ENCODE measurements around the gene ALDH1A1. TPM values are rescaled to one million over a fixed set of nuclear protein-coding genes. Genes with fewer than 3 reads are reported as not detected.

The ALDH1A1 gene
- total and polyA plus RNA-seq, 9 of the 15 experiments (the other 6 are each of a cell fraction or from before 2014, with no cell fraction given): 1.8 to 86.3 (median 24.4) TPM

GRCh38 chr9:72950875-72951442, 1.9 kb downstream of the ALDH1A1 start:
- H3K9me1 ChIP-seq (ENCODE audit: control insufficient read depth, insufficient read depth, low read length): no peaks in the 10 kb centered on the region
- ATAC-seq (peak; percentile 75), DNase-seq (ENCODE audit: extremely low read depth in 1 of 4, low spot score in 3 of 4) (peak in 1 of 4 experiments; percentile 31), FAIRE-seq (no peak)
- peak overlapping the region; percentile 68 for H2AFZ ChIP-seq (ENCODE audit: low read depth, low read length)
- POLR2A ChIA-PET: no interaction called here
- TF ChIP-seq RBM25 (IDR thresholded peaks at IDR 0.05; ENCODE audit: low read depth, low read length, severe bottlenecking) (peak; percentile 4), AFF4 (CRISPR knock-in tag; IDR thresholded peaks at IDR 0.05) (no peak)
- H3K27ac ChIP-seq (ENCODE audit: extremely low read depth, low read depth, low read length): peak overlapping the region; percentile 35; the same call in 1 of the 3 replicates
- H3K4me3 ChIP-seq: no peak overlapping the region; the same call in 1 of the 2 replicates
- 34% methylated on average over 7 of the region's 7 CpGs for WGBS (ENCODE audit: insufficient coverage, low coverage, missing lambda C conversion rate)
- H3K36me3 ChIP-seq (ENCODE audit: control insufficient read depth, insufficient read depth, low read length): no peaks in the 10 kb centered on the region
- peaks cover 0 to 3% of the 10 kb centered on the region in 2 experiments; a peak in 2 of 5 replicates for H3K4me1 ChIP-seq (replicated peaks in 1 of 2; ENCODE audit: control insufficient read depth in 2 of 2, insufficient read depth in 2 of 2, low read length in 2 of 2)
- no peaks in the 10 kb centered on the region for H4K20me1 ChIP-seq (replicated peaks; ENCODE audit: control insufficient read depth, insufficient read depth, low read length)
- H3K9ac ChIP-seq (ENCODE audit: insufficient read depth in 1 of 2, low read depth in 2 of 2, low read length in 2 of 2): peak overlapping the region in 1 of 2 experiments; percentile 14; a peak in 1 of 4 replicates
- BruUV-seq (replicated peaks): no TSS peak
- intact Hi-C loops (cut with micrococcal nuclease) (loop anchor here (5.0 kb wide), 1 partner anchor 71 kb away; no protein-coding TSS in a partner anchor), in situ Hi-C loops (cut with MboI) (no loop called here)
- 0 out of 3 replicates have a peak, but pooled peaks cover 7% of the 10 kb centered on the region for H3K79me2 ChIP-seq (ENCODE audit: control insufficient read depth, insufficient read depth, low read length)
- H3K4me2 ChIP-seq (ENCODE audit: insufficient read depth, low read length): peak overlapping the region; percentile 55
- CTCF ChIA-PET (ENCODE audit: low intra/inter-chr PET ratio): no interaction called here
- H3K27me3 ChIP-seq (ENCODE audit: control insufficient read depth in 2 of 2, insufficient read depth in 2 of 2, low read length in 2 of 2): no peaks in the 10 kb centered on the region
- no peaks in the 10 kb centered on the region for H3K9me3 ChIP-seq (replicated peaks; ENCODE audit: control insufficient read depth, insufficient read depth, low read depth, low read length)
